ENCODE results near the gene KRT81. TPM values are rescaled to one million over a fixed set of nuclear protein-coding genes. Genes with fewer than 3 reads are reported as not detected.

The KRT81 gene
- total RNA-seq, 1 experiment from 2014 or later, result 0.90 TPM

DNA sequence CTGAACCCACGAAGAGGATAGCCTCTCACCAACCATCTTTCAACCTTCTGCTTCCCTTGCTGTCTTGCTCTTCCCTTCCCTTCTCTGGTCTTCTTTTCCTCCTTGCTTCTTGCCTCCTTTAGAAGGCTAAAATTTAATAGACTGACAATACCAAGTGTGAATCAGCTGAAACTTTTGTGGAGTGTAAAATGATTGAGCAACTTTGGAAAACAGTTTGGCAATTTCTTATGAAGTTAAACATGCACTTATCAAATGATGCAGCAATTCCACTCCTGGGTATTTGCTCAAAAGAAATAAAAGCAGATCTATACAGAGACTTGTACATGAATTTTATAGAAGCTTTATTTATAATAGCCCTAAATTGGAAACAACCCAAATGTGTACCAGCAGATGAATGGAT is 20.2 kb downstream of the KRT81 start:
- Histone ChIP-seq H3K36me3 (ENCODE audit: control insufficient read depth, insufficient read depth, low read length) (no peaks in the 10 kb centered on the region), H3K4me1 (ENCODE audit: control insufficient read depth, insufficient read depth, low read length) (peaks cover 3% of the 10 kb centered on the region; the same call in 1 of the 2 replicates), H3K27me3 (ENCODE audit: control insufficient read depth, insufficient read depth, low read length) (no peaks in the 10 kb centered on the region), H3K9me3 (ENCODE audit: control insufficient read depth, insufficient read depth, low read depth, low read length) (no peaks in the 10 kb centered on the region), H3K4me3 (ENCODE audit: low read depth in 2 of 2, low read length in 2 of 2) (no peak overlapping the region), H3K27ac (ENCODE audit: low read length) (no peak overlapping the region)
- no peak for TF ChIP-seq POLR2AphosphoS5 (IDR thresholded peaks at IDR 0.05; ENCODE audit: low read depth, low read length)
- no peak for TF ChIP-seq TCF7L2 (IDR thresholded peaks at IDR 0.05; ENCODE audit: low read depth, low read length)
- TF ChIP-seq, protein P1, sequence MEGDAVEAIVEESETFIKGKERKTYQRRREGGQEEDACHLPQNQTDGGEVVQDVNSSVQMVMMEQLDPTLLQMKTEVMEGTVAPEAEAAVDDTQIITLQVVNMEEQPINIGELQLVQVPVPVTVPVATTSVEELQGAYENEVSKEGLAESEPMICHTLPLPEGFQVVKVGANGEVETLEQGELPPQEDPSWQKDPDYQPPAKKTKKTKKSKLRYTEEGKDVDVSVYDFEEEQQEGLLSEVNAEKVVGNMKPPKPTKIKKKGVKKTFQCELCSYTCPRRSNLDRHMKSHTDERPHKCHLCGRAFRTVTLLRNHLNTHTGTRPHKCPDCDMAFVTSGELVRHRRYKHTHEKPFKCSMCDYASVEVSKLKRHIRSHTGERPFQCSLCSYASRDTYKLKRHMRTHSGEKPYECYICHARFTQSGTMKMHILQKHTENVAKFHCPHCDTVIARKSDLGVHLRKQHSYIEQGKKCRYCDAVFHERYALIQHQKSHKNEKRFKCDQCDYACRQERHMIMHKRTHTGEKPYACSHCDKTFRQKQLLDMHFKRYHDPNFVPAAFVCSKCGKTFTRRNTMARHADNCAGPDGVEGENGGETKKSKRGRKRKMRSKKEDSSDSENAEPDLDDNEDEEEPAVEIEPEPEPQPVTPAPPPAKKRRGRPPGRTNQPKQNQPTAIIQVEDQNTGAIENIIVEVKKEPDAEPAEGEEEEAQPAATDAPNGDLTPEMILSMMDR (IDR thresholded peaks at IDR 0.05), result no peak
- TF ChIP-seq, protein P2, sequence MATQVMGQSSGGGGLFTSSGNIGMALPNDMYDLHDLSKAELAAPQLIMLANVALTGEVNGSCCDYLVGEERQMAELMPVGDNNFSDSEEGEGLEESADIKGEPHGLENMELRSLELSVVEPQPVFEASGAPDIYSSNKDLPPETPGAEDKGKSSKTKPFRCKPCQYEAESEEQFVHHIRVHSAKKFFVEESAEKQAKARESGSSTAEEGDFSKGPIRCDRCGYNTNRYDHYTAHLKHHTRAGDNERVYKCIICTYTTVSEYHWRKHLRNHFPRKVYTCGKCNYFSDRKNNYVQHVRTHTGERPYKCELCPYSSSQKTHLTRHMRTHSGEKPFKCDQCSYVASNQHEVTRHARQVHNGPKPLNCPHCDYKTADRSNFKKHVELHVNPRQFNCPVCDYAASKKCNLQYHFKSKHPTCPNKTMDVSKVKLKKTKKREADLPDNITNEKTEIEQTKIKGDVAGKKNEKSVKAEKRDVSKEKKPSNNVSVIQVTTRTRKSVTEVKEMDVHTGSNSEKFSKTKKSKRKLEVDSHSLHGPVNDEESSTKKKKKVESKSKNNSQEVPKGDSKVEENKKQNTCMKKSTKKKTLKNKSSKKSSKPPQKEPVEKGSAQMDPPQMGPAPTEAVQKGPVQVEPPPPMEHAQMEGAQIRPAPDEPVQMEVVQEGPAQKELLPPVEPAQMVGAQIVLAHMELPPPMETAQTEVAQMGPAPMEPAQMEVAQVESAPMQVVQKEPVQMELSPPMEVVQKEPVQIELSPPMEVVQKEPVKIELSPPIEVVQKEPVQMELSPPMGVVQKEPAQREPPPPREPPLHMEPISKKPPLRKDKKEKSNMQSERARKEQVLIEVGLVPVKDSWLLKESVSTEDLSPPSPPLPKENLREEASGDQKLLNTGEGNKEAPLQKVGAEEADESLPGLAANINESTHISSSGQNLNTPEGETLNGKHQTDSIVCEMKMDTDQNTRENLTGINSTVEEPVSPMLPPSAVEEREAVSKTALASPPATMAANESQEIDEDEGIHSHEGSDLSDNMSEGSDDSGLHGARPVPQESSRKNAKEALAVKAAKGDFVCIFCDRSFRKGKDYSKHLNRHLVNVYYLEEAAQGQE (IDR thresholded peaks at IDR 0.05; ENCODE audit: insufficient read depth in 1 of 2, low read depth in 2 of 2, low read length in 1 of 2), result no peak
- no peak for TF ChIP-seq SIN3A (IDR thresholded peaks at IDR 0.05; ENCODE audit: borderline replicate concordance, insufficient read depth, low read depth, low read length)
- BruUV-seq (replicated peaks), result no TSS peak
- DNase-seq (ENCODE audit: low read depth, low spot score) (no peak), ATAC-seq (no peak)
- in situ Hi-C loops (cut with HindIII; ENCODE audit: low pct_unique_long_range_greater_than_20kb, low sequenced_read_pairs) (no loop called here), intact Hi-C loops (cut with micrococcal nuclease; ENCODE audit: unreplicated experiment) (loop anchor here (10.0 kb wide), 1 partner anchor 46 kb away; no protein-coding TSS in a partner anchor)
- CTCF ChIA-PET, result no interaction called here
- POLR2A ChIA-PET, result no interaction called here

DNA sequence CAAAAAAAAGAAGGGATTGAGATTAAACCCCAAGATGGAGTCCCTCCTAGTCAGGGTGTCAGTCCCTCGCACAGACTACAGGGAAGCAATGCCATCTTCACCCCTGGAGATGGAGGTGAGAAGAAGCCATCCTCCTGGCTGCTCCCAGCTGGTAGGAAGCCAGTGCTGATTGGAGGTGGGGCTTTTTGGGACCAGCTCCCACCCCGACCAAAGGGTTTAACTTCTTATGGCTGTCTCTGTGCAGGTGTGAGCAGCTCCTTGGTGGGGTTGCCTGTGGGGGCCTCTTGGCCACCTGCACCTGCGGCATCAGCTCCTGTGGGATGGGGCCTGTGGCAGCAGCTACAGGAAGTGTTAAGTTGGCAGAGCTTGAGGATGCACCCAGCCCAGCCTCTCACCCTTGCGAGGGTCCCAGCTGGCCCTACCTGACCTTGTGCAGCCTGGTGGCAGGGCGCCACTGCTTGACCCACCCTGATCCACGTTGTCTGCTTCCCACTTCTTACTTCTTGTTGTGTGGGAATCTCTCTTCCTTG is 20.7 kb downstream of the KRT81 start:
- no TSS peak for BruUV-seq (replicated peaks)
- peaks cover 3% of the 10 kb centered on the region; the same call in 1 of the 2 replicates for H3K4me1 ChIP-seq (ENCODE audit: control insufficient read depth, insufficient read depth, low read length)
- ChIA-PET POLR2A (no interaction called here), CTCF (interaction anchor here (0.6 kb wide), 1 partner anchor 13 kb away, joined by 5 read pairs; no protein-coding TSS in a partner anchor)
- no peak overlapping the region for H3K4me3 ChIP-seq (ENCODE audit: low read depth in 2 of 2, low read length in 2 of 2)
- H3K27me3 ChIP-seq (ENCODE audit: control insufficient read depth, insufficient read depth, low read length), result no peaks in the 10 kb centered on the region
- H3K36me3 ChIP-seq (ENCODE audit: control insufficient read depth, insufficient read depth, low read length), result no peaks in the 10 kb centered on the region
- in situ Hi-C loops (cut with HindIII; ENCODE audit: low pct_unique_long_range_greater_than_20kb, low sequenced_read_pairs), result no loop called here
- ATAC-seq (no peak), DNase-seq (ENCODE audit: low read depth, low spot score) (no peak)
- no peak overlapping the region for H3K27ac ChIP-seq (ENCODE audit: low read length)
- no peaks in the 10 kb centered on the region for H3K9me3 ChIP-seq (ENCODE audit: control insufficient read depth, insufficient read depth, low read depth, low read length)
- intact Hi-C loops (cut with micrococcal nuclease; ENCODE audit: unreplicated experiment), result loop anchor here (10.0 kb wide), 1 partner anchor 46 kb away; no protein-coding TSS in a partner anchor
- no peak for TF ChIP-seq SIN3A (IDR thresholded peaks at IDR 0.05; ENCODE audit: borderline replicate concordance, insufficient read depth, low read depth, low read length)
- TF ChIP-seq, protein P2 (IDR thresholded peaks at IDR 0.05; ENCODE audit: insufficient read depth in 1 of 2, low read depth in 2 of 2, low read length in 1 of 2), result no peak
- TF ChIP-seq TCF7L2 (IDR thresholded peaks at IDR 0.05; ENCODE audit: low read depth, low read length), result no peak
- TF ChIP-seq, protein P1 (IDR thresholded peaks at IDR 0.05), result no peak
- TF ChIP-seq POLR2AphosphoS5 (IDR thresholded peaks at IDR 0.05; ENCODE audit: low read depth, low read length), result no peak

Data from Panc1 (cell line).